MV-4-11 (cell line): ENCODE measurements around the gene NACA.
"Not testable (repeated sequence)": the region's sequence is repeated elsewhere in the genome, so short reads cannot be mapped to it uniquely, and the experiment has no call there.

Source experiments
- DNase-seq: peaks from one replicate; lab custom pipeline; 2025; lab: John Stamatoyannopoulos, UW

NACA gene

DNA sequence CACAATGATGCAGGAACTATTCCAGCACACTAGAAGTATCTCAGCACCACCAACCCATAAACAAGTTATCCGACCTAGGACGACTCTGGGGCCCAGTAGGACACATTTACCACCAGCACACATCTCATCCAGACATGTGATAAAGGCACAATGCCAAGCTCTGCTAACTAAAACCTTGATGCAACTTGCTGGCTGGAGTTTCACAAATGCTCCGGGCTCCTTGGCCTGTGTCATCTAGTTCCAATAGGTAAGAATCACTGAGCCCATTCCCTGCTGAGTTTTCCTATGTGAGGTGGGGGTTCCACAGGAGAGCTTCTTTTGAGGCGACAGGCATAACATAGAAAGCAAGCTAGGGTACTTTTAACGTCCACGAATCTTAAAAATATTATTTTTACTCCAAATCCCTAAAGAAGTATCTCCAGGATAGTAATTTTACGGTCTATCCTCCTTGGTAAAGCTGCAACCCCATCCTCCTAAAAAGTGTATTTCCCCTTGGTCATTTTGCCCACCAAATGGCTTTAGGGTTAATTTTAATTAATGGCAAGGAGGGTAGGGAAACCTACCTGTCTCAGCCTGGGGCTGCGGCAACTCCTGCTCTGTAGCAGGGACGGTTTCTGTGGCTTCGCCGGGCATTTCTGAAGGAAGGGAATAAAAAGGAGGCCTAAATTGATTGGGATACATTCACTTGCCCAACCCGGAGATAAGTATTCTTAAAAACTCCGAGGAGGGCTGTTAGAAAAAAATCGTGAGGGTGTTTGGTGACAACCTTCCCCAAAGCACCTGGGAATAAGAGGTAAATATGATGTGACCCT is 1.0 kb downstream of the NACA start:
- no peak for DNase-seq

DNA sequence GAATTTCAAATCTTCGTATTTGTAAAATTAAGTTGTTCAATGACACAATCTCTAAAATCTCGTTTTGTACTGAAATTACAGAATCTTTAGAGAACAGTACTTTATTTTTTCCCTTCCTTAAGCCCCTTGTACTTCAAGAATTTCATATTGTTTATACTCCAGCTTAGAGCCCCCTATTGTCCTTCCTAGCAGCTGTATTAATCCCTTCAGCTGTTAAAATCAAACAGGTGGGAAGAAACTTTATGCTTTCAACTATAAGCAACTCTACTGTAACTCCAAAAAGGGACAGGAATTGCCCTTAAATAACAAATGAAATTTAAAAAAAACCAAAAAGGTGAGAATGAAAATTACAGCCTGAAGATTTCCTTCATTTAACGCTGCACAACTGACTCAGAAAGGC is 1.7 kb downstream of the NACA start:
- DNase-seq = no peak

DNA sequence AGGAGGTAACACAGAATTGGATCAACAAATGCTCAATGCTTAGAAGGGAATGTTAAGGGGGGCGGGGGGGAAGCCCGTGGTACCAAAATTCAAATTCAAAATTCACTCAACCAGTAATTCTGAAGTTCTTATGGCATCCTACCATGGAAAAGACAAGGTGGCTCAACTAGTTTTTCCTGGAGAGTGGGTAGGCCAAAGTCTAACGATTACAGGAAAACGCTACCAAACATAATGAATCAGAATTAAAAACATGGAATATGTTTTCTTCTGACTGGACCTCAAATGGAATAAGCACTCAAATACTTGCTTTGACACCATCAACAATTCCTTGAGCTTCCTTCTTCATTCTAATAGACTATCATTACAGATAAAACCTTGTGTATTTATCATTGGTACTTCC is 2.3 kb downstream of the NACA start:
- DNase-seq = no peak

DNA sequence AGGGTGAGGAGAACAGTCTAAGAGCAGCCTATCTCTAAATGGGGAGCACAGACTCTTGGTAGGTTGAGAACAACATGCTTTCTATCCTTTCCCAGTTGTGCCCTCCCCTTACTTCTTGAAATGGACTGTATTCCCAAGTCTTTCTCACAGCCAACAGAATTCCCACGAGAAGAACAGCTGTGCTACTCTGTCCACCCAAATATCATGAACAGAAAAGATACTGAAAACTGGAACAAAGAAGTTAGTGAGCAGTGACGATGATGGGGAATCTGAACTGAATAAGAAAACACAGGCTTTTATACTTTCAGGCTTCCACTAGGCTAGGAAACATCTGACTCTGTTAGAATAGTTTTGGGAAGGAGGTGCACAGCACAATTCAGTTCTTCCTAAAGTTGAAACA is 3.4 kb downstream of the NACA start:
- no peak for DNase-seq

DNA sequence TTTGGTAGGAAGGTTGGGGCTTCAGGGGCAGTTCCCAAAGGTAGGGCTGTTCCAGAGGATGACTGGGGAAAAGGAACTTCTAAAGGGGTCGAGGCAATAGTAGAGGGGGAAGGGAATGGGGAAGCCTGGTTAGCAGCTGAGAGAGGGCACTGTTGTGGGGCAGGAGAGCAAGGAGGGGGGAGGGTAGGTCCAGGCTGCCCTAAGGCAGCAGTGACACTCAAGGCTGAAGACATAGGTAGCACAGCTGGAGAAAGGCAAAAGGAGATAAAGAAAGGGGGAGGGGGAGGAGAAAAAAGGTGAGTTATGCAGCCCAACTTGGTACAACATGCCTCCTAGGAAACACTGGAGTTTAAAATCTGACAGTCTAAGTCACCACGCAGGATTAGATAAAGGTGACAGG is 3.9 kb downstream of the NACA start:
- DNase-seq = no peak

DNA sequence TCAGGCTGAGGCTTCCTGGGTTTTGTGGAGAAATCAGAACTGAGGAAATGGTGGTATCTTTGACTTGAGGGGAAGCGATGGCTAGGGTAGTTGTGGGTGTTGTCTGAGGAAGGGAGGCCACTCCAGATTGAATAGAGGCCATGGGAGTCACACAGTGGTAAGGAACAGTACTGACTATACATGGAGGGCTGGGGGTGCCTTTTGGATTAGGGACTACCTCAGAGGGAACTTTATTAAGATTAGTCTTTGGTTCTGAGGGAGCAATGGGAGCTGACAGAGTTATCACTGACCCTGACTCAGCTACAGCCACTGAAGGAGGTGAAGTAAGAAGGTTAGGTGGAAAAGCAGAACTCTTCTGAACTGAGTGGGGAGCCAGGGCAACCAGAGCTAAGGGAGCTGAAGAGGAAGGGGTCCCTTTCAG is 4.4 kb downstream of the NACA start:
- peak; percentile 39 for DNase-seq

DNA sequence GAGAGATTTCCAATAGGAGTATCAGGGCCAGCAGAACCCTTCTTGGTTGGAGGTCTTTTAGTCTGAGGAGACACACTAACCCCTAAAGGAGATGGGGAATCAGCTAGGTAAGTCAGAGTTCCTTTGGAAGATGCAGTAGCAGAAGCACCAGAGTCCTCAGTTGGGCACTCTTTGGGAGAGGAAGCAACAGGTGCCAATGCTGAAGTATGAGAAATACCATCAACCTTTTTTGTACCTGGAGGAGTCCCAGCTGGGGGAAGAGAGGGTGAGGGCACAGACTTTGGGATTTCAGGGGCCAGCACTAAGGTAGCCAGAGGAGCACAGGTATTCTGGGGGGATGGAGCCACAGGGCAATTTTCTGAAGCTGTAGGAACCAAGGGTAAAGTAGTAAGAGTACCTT is 6.0 kb downstream of the NACA start:
- DNase-seq = no peak

DNA sequence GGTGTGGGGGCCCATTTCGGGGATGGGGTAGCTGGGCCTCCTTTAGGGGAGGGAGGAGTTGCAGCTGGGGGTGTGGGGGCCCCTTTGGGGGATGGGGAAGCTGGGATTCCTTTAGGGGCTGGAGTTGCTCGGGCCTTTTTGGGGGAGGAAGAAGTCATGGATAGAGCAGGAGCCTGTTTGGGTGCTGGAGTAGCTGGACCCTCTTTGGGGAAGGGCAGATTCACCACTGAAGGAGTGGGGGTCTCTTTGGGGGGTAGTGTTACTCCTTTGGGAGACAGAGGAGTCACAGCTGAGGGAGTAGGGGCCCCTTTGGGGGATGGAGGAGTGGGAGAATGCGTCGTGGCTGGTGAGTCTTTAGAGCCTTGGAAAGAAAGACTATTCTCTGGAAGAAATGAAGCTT is 6.5 kb downstream of the NACA start:
- DNase-seq = no peak

DNA sequence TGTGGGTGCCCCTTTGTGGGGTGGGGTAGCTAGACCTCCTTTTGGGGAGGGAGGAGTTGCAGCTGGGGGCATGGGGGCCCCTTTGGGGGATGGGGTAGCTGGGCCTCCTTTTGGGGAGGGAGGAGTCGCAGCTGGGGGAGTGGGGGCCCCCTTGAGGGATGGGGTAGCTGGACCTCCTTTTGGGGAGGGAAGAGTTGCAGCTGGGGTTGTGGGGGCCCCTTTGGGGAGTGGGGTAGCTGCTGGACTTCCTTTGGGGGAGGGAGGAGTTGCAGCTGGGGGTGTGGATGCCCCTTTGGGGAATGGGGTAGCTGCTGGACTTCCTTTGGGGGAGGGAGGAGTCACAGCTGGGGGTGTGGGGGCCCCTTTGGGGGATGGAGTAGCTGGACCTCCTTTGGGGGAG is 7.0 kb downstream of the NACA start:
- DNase-seq = no peak

DNA sequence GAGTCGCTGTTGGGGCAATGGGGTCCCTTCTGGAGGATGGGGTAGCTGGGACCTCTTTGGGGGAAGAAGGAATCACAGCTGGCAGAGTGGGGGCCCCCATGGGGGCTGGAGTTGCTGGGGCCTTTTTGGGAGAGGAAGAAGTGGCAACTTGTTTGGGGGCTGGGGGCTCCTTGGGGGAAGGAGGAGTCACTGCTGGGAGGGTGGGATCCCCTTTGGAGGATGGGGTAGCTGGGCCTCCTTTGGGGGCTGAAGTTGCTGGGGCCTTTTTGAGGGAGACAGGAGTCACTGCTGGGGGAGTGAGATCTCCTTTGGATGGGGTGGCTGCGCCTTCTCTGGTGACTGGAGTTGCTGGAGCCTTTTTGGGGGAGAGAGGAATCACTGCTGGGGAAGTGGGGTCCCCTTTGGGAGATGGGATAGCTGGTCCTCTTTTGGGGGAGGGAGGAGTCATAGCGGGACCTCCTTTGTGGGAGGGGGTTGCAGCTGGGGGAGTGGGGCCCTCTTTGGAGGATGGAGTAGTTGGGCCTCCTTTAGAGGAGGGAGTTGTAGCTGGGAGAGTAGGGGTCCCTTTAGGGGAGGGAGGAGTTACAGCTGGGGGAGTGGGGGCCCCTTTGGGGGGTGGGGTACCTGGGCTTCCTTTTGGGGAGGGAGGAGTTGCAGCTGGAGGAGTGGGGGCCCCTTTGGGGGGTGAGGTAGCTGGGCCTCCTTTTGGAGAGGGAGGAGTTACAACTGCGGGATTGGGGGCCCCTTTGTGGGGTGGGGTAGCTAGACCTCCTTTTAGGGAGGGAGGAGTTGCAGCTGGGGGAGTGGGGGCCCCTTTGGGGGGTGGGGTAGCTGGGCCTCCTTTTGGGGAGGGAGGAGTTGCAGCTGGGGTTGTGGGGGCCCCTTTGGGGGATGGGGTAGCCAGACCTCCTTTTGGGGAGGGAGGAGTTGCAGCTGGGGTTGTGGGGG is 7.9 kb downstream of the NACA start:
- no peak for DNase-seq

DNA sequence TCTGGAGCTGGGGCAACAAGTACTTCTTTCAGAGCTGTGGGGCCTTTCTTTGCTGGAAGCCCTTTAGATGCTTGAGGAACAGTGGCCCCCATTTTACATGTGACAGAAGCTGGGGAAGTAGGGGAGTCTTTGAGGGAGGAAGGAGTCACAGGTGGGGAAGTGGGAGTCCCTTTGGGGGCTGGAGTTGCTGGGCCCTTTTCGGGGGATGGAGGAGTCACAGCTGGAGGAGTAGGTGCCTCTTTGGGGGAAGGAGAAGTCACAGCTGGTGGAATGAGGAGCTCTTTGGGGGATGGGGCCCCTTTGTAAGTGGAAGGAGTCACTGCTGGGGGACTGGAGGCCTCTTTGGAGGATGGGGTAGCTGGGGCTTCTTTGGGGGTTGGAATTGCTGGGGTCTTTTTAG is 8.6 kb downstream of the NACA start:
- DNase-seq = peak; percentile 21

DNA sequence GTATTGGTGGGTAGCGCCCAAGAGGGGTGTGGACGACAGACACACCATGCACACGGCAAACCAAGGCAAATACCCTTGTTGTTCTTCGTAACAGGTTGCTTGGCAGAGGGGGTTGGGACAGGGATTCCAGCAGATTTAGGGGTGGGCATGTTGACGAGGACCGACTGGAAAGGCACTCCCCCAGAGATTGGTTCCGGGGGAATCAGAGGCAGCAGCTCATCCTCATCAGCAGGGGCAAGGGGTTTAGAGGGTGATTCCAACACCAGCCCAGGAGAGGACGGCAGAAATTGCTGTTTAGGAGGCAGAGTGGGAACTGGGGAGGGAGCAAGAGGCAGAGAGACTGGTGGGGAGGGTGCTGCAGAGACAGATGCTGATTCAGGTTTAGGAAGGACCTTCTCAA is 9.3 kb downstream of the NACA start:
- no peak for DNase-seq

DNA sequence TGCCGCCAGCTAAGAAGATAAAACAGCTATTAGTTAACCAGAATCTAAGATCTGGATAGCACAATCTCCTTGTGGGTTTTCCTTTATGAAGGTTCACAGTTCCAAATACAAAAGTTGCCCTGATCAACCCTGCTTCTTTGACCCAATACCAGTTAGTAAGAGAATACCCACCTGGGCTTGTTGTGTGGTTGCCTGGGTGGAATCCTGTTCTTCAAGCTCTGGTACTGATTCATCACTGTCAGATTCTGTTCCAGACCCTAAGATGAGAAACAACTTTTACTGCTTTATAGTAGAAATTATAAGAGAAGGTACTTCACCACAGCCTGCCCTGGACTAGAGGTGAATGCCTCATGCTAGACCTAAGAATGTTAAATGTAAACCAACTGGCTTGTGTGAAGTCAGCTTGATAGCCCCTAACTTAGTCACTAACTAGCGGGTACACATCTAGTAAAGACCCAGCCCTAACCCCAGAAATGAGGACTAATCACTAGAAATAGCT is 10.6 kb downstream of the NACA start:
- DNase-seq = no peak

DNA sequence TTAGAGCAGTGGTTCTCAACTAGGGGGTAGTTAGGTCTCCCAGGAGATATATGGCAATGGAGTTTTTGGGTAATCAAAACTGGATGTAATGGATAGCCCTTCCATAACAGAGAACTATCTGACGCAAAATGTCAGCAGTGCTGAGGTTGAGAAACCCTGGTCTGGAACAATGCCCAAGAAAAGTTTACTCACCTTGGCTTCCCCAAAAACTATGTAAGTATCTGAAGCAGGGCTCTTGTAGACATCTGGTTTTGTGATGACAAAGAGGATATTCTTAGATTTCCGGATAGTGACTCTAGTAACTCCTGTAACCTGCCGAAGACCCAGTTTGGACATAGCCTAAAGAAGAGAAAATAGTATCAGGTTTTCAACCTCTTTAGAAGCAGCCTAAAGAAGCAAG is 11.8 kb downstream of the NACA start:
- no peak for DNase-seq

DNA sequence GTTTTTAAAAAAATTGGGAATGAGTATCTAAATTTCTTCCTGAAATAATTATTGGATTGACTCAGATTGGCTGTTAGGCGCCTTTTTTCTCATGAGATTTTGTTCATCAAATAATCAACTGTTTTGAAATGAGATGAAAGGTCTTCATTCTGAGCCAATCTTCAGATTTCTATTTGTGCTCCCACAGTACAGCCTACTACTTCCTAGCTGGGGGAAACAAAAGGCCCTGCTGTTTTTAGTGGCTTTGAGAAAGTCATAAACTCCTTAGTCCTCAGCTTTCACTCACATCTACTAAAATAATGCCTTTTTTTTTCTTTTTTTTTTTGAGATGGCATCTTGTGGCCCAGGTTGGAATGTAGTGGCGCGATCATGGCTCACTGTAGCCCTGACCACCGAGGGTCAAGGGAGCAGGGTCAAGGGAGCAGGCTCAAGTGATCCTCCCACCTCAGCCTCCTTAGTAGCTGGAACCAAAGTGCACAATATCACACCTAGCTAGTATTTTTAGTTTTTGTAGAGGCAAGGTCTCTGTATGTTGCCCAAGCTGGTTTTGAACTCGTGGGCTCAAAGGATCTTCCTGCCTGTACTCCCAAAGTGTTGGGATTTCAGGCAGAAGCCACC is 15.2 kb downstream of the NACA start:
- DNase-seq = no peak

DNA sequence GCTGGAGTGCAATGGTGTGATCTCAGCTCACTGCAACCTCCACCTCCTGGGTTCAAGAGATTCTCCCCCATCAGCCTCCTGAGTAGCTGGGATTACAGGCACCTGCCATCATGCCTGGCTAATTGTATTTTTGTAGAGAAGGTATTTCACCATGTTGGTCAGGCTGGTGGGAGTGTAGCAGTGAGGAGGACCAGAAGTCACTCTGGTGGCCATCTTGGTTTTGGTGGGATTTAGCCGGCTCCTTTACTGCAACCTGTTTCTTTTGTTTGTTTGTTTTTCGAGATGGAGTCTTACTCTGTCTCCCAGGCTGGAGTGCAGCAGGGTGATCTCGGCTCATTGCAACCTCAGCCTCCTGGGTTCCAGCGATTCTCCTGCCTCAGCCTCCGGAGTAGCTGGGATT is 20.6 kb downstream of the NACA start:
- DNase-seq = not testable (repeated sequence)

DNA sequence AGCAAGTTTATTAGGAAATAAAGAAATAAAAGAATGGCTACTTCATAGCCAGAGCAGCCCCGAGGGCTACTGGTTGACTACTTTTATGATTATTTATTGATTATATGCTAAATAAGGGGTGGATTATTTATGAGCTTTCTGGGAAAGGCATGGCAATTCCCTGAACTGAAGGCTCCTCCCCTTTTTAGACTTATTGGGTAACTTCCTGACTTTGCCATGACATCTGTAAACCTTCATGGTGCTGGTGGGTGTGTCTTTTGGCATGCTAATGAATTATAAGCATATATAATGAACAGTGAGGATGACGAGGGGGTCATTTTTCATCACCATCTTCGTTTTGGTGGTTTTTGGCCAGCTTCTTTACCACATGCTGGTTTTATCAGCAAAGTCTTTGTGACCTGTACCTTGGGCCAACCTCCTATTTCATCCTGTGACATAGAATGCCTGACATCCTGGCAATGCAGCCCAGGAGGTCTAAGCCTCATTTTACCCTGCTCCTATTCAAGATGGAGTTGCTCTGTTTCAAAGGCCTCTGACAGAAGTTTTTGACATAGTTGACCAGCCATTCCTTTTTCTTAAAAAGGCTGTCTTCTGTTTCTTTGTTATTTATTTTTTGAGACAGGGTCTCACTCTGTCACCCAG is 26.0 kb downstream of the NACA start:
- DNase-seq = peak; percentile 90

DNA sequence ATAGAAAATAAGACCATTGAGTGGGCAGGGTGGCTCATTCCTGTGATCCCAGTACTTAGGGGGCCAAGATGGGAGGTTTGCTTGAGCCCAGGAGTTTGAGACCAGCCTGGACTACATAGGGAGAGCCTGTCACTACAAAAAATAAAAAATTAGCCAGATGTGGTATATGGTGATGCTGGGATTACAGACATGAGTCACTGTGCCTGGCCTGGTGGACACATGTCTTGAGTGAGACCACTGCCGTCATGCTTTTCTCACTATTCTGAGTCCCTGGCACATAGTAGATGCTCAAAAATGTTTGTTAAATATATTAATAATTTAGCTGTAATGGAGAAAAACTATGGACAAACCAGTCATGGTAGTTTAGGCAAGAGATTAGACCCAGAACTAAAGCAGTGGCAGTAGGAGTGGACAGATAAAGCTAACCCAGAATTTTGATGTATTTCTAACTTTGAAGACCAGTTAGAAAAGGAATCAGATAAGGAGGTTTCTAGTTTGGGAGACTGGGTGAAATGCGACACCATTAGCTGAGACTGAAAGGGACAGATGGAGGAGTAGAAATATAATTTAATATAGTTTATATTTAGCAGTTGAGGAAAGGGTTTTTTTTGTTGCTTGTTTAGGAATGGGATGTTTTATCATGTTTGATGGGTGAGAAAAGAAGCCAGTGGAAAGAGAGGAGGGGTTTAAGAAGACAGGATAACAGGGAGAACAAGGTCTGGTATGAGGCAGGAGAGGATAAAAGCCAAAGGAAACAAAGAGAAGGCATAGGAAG is 29.6 kb downstream of the NACA start:
- DNase-seq = no peak

DNA sequence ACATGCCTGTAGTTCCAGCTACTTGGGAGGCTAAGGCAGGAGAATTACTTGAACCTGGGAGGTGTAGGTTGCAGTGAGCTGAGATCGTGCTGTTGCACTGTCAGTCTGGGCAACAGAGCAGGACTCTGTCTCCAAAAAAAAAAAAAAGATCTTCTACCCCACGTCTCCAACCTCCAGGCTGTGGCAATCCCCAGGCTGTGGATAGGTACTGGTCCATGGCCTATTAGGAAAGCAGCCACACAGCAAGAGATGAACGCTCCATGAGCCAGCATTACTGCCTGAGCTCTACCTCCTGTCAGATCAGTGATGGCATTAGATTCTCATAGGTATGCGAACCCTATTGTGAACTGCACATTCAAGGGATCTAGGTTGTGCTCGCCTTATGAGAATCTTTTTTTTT is 30.9 kb downstream of the NACA start:
- no peak for DNase-seq

DNA sequence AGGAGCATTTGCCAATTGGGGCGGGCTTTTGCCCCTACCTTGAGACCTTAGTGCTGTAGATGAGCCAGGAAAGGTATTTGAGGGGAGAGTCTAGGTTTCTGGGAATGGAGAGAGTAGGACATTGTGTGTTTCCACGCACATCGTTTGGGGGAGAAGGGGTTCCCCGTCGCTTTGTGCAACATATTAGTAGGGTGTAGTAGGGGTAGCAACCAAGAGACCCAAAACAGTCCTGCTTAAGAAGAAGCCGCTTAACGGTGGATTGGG is 36.3 kb downstream of the NACA start:
- DNase-seq = no peak

DNA sequence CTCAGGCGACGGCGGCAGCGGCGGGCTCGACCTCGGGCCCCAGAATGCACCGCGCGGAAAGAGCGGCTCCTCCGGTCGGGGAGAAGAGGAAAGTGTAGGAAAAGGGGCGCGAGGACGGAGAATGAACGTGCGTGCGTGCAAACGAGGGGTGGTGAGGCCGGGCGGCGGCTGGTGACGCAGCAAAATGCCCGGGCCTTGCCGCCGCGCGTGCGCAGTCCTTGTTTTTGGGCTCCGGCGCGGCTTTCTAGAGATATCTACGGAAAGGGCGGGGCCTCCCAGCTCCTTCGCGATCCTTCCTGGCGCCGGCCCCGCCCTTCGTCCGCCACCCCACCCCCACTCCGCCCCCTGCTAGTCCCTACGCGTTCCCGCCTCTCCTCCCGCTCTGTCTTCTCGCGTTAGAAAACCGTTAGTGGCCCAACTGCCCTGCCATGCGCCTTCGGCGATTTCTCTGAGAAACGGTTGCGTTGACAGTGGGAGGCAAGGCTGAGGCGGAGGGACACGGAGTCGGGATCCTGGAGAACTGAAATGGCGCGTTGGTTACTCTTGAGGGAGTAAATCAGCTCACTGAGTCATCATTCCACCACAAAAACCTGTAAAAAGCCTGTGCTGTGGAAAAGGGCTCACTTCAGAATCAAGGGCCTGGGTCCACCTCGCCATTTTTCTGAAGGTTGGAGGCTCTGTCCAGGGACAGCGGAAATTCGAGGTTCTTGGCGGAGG is 36.8 kb downstream of the NACA start, which contains the start of gene PTGES3:
TSS of gene PTGES3 (minus strand) at position 156 of the 717 bp plus-strand sequence. CDS start 285 bp downstream, outside the sequence.
- DNase-seq = peak; percentile 97
